ENCODE measurements around the gene PRLR.
A peak's percentile ranks its signal among the peaks of the same experiment; 100 is the strongest.

Gene PRLR

DNA sequence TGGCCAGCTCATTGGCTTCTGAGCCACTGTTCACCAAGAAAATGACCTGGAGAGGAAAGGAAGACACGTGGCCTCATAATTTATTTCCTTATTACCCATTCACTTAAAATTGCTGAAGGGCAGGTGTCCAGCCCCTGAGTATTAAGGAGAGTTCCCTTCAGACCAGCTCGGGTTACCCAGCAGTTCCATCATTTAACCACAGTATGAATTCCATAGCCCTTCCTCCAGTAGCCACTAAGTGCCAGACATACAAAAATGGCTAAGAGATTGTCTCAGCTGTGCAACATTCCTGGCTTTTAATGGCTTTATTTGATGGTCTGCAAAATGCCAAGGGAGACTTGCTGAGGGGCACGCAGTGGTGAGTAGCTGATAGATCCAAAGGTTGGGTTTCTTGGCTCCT is 195.0 kb downstream of the PRLR start:
- in situ Hi-C loops (cut with MboI; ENCODE audit: low pct_unique_long_range_greater_than_20kb, low sequenced_read_pairs, unreplicated experiment): no loop called here
- TF ChIP-seq, protein P1, sequence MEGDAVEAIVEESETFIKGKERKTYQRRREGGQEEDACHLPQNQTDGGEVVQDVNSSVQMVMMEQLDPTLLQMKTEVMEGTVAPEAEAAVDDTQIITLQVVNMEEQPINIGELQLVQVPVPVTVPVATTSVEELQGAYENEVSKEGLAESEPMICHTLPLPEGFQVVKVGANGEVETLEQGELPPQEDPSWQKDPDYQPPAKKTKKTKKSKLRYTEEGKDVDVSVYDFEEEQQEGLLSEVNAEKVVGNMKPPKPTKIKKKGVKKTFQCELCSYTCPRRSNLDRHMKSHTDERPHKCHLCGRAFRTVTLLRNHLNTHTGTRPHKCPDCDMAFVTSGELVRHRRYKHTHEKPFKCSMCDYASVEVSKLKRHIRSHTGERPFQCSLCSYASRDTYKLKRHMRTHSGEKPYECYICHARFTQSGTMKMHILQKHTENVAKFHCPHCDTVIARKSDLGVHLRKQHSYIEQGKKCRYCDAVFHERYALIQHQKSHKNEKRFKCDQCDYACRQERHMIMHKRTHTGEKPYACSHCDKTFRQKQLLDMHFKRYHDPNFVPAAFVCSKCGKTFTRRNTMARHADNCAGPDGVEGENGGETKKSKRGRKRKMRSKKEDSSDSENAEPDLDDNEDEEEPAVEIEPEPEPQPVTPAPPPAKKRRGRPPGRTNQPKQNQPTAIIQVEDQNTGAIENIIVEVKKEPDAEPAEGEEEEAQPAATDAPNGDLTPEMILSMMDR (IDR thresholded peaks at IDR 0.05; ENCODE audit: extremely low read depth, insufficient read depth, missing control alignments): no peak
- no peak for DNase-seq (ENCODE audit: low spot score)

DNA sequence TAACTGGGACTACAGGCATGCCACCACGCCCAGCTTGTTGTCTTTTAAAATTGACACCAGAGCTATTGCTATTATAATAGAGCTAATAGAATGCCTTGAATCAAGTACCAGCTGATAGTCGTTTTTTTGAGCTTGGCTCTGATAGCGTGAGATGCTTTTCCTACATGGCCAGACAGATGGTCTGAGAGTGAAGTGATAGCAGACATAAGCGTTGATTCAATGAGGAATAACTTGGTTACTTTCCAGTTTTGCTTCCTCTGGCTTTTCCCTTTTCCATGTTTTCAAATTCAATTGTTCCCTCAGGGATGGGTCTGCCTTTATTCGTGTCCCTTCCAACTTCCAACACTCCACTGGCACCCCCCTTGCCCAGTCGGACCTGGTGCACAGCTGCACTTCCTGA is 197.9 kb downstream of the PRLR start:
- TF ChIP-seq, protein P1 (IDR thresholded peaks at IDR 0.05; ENCODE audit: extremely low read depth, insufficient read depth, missing control alignments): no peak
- in situ Hi-C loops (cut with MboI; ENCODE audit: low pct_unique_long_range_greater_than_20kb, low sequenced_read_pairs, unreplicated experiment): no loop called here
- no peak for DNase-seq (ENCODE audit: low spot score)

DNA sequence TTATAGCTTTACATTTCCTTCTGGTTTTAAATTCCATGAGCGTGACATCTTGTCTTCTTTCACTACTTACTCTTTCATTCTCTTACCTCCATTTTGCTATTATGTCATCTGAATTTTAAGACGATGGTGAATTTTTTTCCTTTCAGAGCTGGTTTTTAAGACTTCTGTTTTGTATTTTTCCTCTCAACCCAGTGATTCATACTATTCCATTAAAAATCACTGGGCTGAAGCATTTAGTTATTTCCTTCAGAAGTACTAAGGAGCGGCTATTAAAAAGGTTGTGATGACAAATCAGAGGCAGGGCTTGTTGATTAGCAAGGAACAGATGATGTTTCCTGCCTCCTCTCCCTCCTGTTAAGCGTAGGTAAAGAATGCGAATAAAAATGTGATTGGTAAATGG is 199.0 kb downstream of the PRLR start:
- TF ChIP-seq, protein P1 (IDR thresholded peaks at IDR 0.05; ENCODE audit: extremely low read depth, insufficient read depth, missing control alignments): no peak
- DNase-seq (ENCODE audit: low spot score): no peak
- in situ Hi-C loops (cut with MboI; ENCODE audit: low pct_unique_long_range_greater_than_20kb, low sequenced_read_pairs, unreplicated experiment): no loop called here

DNA sequence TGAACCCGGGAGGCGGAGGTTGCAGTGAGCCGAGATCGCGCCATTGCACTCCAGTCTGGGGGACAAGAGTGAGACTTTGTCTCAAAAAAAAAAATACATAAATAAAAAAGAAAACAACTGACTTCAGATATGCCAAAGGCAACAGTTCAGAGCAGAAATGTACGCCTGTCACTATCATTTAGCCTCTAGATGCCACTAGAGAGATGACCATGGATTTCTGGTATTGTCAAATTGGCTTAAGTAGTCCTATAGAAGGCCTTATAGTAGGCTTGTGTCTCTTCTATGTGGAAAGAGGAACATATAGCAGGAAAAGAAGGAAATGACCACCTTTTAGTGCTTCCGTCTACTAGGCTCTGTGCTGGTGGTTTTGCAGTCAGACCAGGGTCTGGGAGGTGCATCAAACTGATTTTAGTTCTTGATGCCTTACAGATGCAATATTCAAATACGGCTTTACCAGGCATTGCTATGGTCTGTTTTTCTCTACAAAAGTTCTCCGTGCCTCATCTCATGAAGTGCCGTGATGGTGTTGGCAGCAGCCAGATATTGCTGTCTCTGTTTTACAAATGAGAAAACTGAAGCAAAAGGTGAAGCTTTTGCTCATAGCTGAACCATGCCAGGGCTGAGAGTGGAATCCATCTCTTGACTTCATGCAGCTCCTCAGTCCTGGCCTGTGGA is 199.7 kb downstream of the PRLR start:
- TF ChIP-seq, protein P1 (IDR thresholded peaks at IDR 0.05; ENCODE audit: extremely low read depth, insufficient read depth, missing control alignments): peak; percentile 11
- in situ Hi-C loops (cut with MboI; ENCODE audit: low pct_unique_long_range_greater_than_20kb, low sequenced_read_pairs, unreplicated experiment): no loop called here
- no peak for DNase-seq (ENCODE audit: low spot score)

DNA sequence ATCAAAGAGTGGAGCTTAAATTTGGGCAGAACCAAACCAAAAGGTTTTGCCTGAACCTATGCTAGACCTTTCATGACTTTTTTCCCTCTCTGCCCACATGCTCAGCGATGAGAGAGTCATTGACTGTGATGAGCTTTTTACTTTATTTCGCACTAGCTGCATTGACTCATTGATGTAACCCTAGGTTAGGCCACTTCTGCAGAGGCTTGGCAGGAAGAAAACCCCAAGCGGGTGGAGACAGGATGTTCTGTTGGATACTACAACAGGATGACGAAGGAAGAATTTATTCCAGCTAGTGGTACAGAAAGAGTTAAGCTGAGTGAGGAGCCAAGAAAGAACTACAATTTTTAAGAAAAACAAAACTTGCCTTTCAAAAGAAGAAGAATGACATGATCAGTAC is 201.0 kb downstream of the PRLR start:
- in situ Hi-C loops (cut with MboI; ENCODE audit: low pct_unique_long_range_greater_than_20kb, low sequenced_read_pairs, unreplicated experiment): no loop called here
- TF ChIP-seq, protein P1 (IDR thresholded peaks at IDR 0.05; ENCODE audit: extremely low read depth, insufficient read depth, missing control alignments): no peak
- DNase-seq (ENCODE audit: low spot score): no peak

DNA sequence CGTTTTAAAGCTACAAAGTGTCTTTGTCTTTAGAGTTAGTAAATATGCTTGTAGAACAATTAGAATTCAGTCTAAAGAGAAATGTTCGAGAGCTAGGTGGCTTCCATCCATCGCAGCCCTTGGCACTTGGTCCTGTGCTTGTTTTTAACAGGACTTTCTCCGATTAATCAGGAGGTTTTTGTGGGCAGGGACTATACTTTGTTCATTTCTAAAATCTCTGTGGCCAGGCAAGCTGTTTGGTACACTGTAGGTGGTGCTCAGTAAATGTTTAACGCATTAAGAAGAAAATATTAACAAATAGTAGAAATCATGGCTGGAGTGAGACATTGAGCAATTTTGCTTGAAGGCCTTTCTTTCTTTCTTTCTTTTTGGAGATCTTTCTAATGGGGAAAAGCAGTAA is 203.3 kb downstream of the PRLR start:
- in situ Hi-C loops (cut with MboI; ENCODE audit: low pct_unique_long_range_greater_than_20kb, low sequenced_read_pairs, unreplicated experiment): no loop called here
- TF ChIP-seq, protein P1 (IDR thresholded peaks at IDR 0.05; ENCODE audit: extremely low read depth, insufficient read depth, missing control alignments): no peak
- DNase-seq (ENCODE audit: low spot score): no peak

Measured in GM13977 (cell line).